ENCODE data around the gene ERGIC3. TPM values are rescaled to one million over a fixed set of nuclear protein-coding genes. Genes with fewer than 3 reads are reported as not detected.
"Not testable (repeated sequence)": the region's sequence is repeated elsewhere in the genome, so short reads cannot be mapped to it uniquely, and the experiment has no call there.

Gene ERGIC3
- total RNA-seq, 4 donors from 2014 or later = 125 to 184 (median 133) TPM

GRCh38 chr20:35546127-35546526 is 4.2 kb downstream of the ERGIC3 start:
- intact Hi-C loops (cut with DNase I) = no loop called here

GRCh38 chr20:35547329-35547728 is 5.5 kb downstream of the ERGIC3 start:
- Histone ChIP-seq H3K9me3 (no peaks in the 10 kb centered on the region), H3K27me3 (no peaks in the 10 kb centered on the region), H3K27ac (replicated peaks in 1 of 4) (no peak overlapping the region), H3K4me3 (no peak overlapping the region), H3K4me1 (peaks cover 0 to 11% (median 7%) of the 10 kb centered on the region in 4 donors), H3K36me3 (peaks cover 34 to 87% (median 64%) of the 10 kb centered on the region in 4 donors)
- DNase-seq (ENCODE audit: extremely low spot score) = no peak
- TF ChIP-seq POLR2AphosphoS5 (IDR thresholded peaks at IDR 0.05) = no peak
- no peak for TF ChIP-seq CTCF (IDR thresholded peaks at IDR 0.05)
- no peak for TF ChIP-seq EP300 (IDR thresholded peaks at IDR 0.05)
- no peak for TF ChIP-seq POLR2A (IDR thresholded peaks at IDR 0.05; ENCODE audit: low read depth)
- intact Hi-C loops (cut with DNase I) = no loop called here
- 82% methylated on average over 9 of the region's 9 CpGs for WGBS

More at GRCh38 chr20:35546127-35546526, 4.2 kb downstream of the ERGIC3 start:
- 89% methylated on average over 1 of the region's 1 CpG for WGBS
- DNase-seq (ENCODE audit: extremely low spot score) = no peak
- Histone ChIP-seq H3K27ac (replicated peaks in 1 of 4) (no peak overlapping the region), H3K27me3 (no peaks in the 10 kb centered on the region), H3K4me1 (peaks cover 3 to 20% (median 16%) of the 10 kb centered on the region in 4 donors), H3K9me3 (no peaks in the 10 kb centered on the region), H3K4me3 (no peak overlapping the region), H3K36me3 (peaks cover 34 to 75% (median 52%) of the 10 kb centered on the region in 4 donors)
- TF ChIP-seq POLR2A (IDR thresholded peaks at IDR 0.05; ENCODE audit: low read depth) (no peak), EP300 (IDR thresholded peaks at IDR 0.05) (no peak), CTCF (IDR thresholded peaks at IDR 0.05) (no peak), POLR2AphosphoS5 (IDR thresholded peaks at IDR 0.05) (no peak)

GRCh38 chr20:35551503-35551902 is 9.6 kb downstream of the ERGIC3 start:
- TF ChIP-seq EP300 (IDR thresholded peaks at IDR 0.05) (no peak), CTCF (IDR thresholded peaks at IDR 0.05) (no peak), POLR2AphosphoS5 (IDR thresholded peaks at IDR 0.05) (no peak), POLR2A (IDR thresholded peaks at IDR 0.05; ENCODE audit: low read depth) (no peak)
- WGBS = 57% methylated on average over 4 of the region's 4 CpGs
- no peaks in the 10 kb centered on the region for H3K9me3 ChIP-seq
- peaks cover 44 to 99% (median 93%) of the 10 kb centered on the region in 4 donors for H3K36me3 ChIP-seq
- no peak overlapping the region for H3K4me3 ChIP-seq
- intact Hi-C loops (cut with DNase I) = no loop called here
- no peaks in the 10 kb centered on the region for H3K4me1 ChIP-seq
- no peak for DNase-seq (ENCODE audit: extremely low spot score)
- H3K27me3 ChIP-seq = no peaks in the 10 kb centered on the region
- H3K27ac ChIP-seq (replicated peaks in 1 of 4) = no peak overlapping the region

- intact Hi-C loops (cut with DNase I) = no loop called here
Measured at GRCh38 chr20:35552914-35553313, 11.0 kb downstream of the ERGIC3 start.

GRCh38 chr20:35555461-35555860 is 13.6 kb downstream of the ERGIC3 start:
- WGBS = 80% methylated on average over 3 of the region's 4 CpGs
- H3K4me1 ChIP-seq; H3K27ac ChIP-seq (replicated peaks in 1 of 4); H3K9me3 ChIP-seq; H3K4me3 ChIP-seq; H3K27me3 ChIP-seq; intact Hi-C loops (cut with DNase I); DNase-seq (ENCODE audit: extremely low spot score): not testable (repeated sequence)
- H3K36me3 ChIP-seq = peaks cover 21 to 90% (median 78%) of the 10 kb centered on the region in 4 donors

More at GRCh38 chr20:35552914-35553313, 11.0 kb downstream of the ERGIC3 start:
- Histone ChIP-seq H3K27me3 (no peaks in the 10 kb centered on the region), H3K9me3 (no peaks in the 10 kb centered on the region), H3K36me3 (peaks cover 41 to 99% (median 96%) of the 10 kb centered on the region in 4 donors), H3K4me3 (no peak overlapping the region), H3K4me1 (no peaks in the 10 kb centered on the region), H3K27ac (replicated peaks in 1 of 4) (no peak overlapping the region)
- TF ChIP-seq POLR2A (IDR thresholded peaks at IDR 0.05; ENCODE audit: low read depth) = no peak
- DNase-seq (ENCODE audit: extremely low spot score) = no peak
- WGBS = 88% methylated on average over 3 of the region's 3 CpGs
